ENCODE measurements around the gene ACTC1.

DNA sequence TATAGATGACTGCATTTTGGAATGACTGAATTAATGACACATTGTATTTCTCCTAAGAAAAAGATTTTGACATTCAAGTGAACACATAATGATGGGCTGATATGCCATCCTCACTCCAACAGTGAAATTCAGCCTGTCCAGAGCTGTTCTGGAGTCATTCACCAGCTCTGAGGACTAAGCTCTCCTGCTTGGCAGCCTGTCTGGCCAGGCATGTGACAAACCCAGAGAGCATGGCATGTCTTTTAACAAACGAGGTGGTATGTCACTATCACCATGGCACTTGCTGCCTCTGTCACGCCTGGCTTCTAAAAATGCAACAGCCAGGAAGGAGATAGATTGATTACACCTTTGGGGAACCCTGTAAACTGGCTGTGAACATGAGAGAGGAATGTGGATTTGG, 1.4 kb downstream of the ACTC1 start:
- no peak for TF ChIP-seq POLR2A (IDR thresholded peaks at IDR 0.05)
- TF ChIP-seq, protein P1, sequence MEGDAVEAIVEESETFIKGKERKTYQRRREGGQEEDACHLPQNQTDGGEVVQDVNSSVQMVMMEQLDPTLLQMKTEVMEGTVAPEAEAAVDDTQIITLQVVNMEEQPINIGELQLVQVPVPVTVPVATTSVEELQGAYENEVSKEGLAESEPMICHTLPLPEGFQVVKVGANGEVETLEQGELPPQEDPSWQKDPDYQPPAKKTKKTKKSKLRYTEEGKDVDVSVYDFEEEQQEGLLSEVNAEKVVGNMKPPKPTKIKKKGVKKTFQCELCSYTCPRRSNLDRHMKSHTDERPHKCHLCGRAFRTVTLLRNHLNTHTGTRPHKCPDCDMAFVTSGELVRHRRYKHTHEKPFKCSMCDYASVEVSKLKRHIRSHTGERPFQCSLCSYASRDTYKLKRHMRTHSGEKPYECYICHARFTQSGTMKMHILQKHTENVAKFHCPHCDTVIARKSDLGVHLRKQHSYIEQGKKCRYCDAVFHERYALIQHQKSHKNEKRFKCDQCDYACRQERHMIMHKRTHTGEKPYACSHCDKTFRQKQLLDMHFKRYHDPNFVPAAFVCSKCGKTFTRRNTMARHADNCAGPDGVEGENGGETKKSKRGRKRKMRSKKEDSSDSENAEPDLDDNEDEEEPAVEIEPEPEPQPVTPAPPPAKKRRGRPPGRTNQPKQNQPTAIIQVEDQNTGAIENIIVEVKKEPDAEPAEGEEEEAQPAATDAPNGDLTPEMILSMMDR (IDR thresholded peaks at IDR 0.05), result no peak
